ENCODE data around the gene KCNK7. TPM values are rescaled to one million over a fixed set of nuclear protein-coding genes. Genes with fewer than 3 reads are reported as not detected.

Gene KCNK7
- polyA plus RNA-seq, 1 of the 3 experiments (the other 2 are of a cell fraction) = 0.58 TPM

DNA sequence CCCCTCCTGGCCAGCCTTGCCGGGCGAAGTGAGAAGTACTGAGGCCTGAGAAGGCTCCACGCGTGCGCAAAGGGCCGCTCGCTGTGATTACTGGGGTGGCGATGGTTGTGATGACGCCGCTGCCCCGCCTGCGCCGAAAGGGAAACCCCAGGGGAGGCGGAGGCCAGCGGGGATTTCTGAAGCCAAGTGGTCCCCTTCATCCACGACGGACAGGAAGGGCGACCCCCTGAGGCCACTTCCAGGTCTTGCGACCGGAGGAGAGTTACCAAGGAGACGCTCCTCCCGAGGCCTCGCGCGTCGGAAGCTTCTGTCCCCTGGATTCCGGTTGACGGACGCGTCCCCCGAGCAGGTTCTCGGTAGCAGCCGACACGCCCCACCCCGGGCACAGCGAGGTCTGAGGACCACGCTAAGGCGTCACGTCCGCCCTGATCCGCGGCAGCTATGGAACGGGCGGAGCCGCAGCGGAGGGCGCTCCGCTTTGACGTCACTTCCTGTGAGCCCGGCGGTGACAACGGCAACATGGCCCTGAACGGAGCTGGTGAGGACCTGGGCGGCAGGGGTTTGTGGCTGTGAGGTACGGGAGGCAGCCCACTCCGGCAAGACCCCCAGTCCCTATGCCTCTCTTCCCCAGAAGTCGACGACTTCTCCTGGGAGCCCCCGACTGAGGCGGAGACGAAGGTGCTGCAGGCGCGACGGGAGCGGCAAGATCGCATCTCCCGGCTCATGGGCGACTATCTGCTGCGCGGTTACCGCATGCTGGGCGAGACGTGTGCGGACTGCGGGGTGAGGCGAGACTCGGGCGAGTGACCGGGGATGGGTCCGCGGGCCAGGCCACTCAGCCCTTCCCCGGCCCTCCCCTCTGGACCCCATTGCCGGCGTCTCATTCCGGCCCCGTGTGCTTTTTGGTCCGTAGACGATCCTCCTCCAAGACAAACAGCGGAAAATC is 25.4 kb downstream of the KCNK7 start, which contains the start of gene ZNRD2 (continued):
- TF ChIP-seq NFIC (IDR thresholded peaks at IDR 0.05; ENCODE audit: borderline replicate concordance) (peak; percentile 31; the same call in 1 of the 2 replicates), EZH2phosphoT487 (IDR thresholded peaks at IDR 0.05; ENCODE audit: borderline replicate concordance, low read depth) (no peak), RFX5 (IDR thresholded peaks at IDR 0.05; ENCODE audit: low read length) (no peak), FOXJ3 (CRISPR knock-in tag; IDR thresholded peaks at IDR 0.05) (no peak), JUND (IDR thresholded peaks at IDR 0.05) (no peak), SMC3 (IDR thresholded peaks at IDR 0.05; ENCODE audit: low read depth, low read length) (peak; percentile 58), SIN3A (IDR thresholded peaks at IDR 0.05; ENCODE audit: borderline replicate concordance, low read depth, low read length) (peak; percentile 81; the same call in 1 of the 2 replicates)
- TF ChIP-seq, protein P1, sequence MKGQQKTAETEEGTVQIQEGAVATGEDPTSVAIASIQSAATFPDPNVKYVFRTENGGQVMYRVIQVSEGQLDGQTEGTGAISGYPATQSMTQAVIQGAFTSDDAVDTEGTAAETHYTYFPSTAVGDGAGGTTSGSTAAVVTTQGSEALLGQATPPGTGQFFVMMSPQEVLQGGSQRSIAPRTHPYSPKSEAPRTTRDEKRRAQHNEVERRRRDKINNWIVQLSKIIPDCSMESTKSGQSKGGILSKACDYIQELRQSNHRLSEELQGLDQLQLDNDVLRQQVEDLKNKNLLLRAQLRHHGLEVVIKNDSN (IDR thresholded peaks at IDR 0.05; ENCODE audit: borderline replicate concordance, low read depth) = no peak
- TF ChIP-seq, protein P2, sequence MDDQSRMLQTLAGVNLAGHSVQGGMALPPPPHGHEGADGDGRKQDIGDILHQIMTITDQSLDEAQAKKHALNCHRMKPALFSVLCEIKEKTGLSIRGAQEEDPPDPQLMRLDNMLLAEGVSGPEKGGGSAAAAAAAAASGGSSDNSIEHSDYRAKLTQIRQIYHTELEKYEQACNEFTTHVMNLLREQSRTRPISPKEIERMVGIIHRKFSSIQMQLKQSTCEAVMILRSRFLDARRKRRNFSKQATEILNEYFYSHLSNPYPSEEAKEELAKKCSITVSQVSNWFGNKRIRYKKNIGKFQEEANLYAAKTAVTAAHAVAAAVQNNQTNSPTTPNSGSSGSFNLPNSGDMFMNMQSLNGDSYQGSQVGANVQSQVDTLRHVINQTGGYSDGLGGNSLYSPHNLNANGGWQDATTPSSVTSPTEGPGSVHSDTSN (IDR thresholded peaks at IDR 0.05) = peak; percentile 76
- TF ChIP-seq, protein P3, sequence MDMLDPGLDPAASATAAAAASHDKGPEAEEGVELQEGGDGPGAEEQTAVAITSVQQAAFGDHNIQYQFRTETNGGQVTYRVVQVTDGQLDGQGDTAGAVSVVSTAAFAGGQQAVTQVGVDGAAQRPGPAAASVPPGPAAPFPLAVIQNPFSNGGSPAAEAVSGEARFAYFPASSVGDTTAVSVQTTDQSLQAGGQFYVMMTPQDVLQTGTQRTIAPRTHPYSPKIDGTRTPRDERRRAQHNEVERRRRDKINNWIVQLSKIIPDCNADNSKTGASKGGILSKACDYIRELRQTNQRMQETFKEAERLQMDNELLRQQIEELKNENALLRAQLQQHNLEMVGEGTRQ (IDR thresholded peaks at IDR 0.05; ENCODE audit: borderline replicate concordance, low read depth, low read length) = no peak

DNA sequence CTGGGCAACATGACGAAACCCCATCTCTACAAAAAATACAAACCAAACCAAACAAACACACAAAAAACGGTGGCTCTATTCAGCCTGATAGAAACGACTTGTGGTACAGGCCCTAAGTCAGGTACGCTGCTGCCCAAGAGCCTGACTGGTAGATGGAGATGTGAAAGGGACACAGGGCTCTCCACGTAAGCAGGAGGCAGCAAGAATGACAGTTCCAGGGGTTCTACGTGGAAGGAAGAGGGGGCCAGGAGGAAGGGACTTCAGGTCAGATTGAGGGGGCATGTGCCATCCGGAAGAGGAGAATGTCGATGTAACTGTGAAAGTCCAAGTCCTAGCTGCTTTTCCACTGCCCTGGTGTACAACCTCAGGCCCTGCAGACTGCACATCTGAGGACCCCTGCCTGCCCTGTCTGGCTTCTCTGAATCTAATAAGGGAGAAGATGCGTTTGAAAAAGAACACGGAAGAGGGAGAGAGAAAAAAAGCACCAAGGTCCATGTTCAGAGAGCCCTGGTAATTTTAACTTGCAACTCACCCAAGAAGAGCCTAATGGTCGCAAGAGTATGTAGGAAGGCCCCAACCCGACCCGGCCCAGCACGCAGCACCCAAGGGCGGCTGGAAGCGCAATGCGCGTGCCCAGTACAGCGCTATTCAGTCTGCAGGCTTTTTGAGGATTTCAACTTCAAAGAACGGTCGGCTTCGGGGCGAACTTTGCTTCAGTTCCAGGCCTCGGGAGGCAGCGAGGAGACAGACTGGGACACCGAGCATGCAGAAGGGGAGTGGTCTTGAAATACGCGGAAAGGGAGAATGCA is 26.2 kb downstream of the KCNK7 start:
- Histone ChIP-seq H3K4me2 (peak overlapping the region; percentile 95), H3K9me2 (no peaks in the 10 kb centered on the region), H2AFZ (ENCODE audit: low read depth) (peak overlapping the region; percentile 69; the same call in 1 of the 2 replicates), H3F3A (replicated peaks; ENCODE audit: insufficient read depth) (peaks cover 34% of the 10 kb centered on the region), H3K4me3 (ENCODE audit: low read depth in 2 of 2, low read length in 1 of 2) (peak overlapping the region; percentile 76 to 99), H3K27ac (ENCODE audit: low read depth in 2 of 2, low read length in 1 of 2) (peak overlapping the region; percentile 81 to 97), H3K9me3 (no peaks in the 10 kb centered on the region), H3K9ac (peak overlapping the region; percentile 74), H4K20me1 (ENCODE audit: insufficient read depth) (peaks cover 11% of the 10 kb centered on the region), H3K4me1 (ENCODE audit: control insufficient read depth in 1 of 2, insufficient read depth in 2 of 2, low read depth in 1 of 2, low read length in 1 of 2) (peaks cover 34 to 41% of the 10 kb centered on the region in 2 experiments; a peak in 3 of 4 replicates), H3K79me2 (ENCODE audit: insufficient read depth) (peaks cover 61% of the 10 kb centered on the region), H3K36me3 (replicated peaks in 1 of 2; ENCODE audit: control insufficient read depth in 1 of 2, insufficient read depth in 2 of 2, low read length in 1 of 2) (peaks cover 3 to 4% of the 10 kb centered on the region in 2 experiments), H3K27me3 (ENCODE audit: insufficient read depth) (no peaks in the 10 kb centered on the region)
- CTCF ChIA-PET = interaction anchor here (0.5 to 13.6 kb wide), 12 partner anchors 9 to 45 kb away, joined by 3 to 295 read pairs (median 4); partner anchors contain the start of genes KCNK7 and LTBP3
- TF ChIP-seq TAF1 (IDR thresholded peaks at IDR 0.05; ENCODE audit: borderline replicate concordance, low read depth, low read length) = peak; percentile 60; the same call in 1 of the 2 replicates
- no peak for TF ChIP-seq GABPA (IDR thresholded peaks at IDR 0.05; ENCODE audit: low read depth)
- 0 out of 2 replicates have a peak, but pooled peaks have one; percentile 63 for TF ChIP-seq POLR2AphosphoS5 (IDR thresholded peaks at IDR 0.05; ENCODE audit: low read depth, low read length)
- no peak for DNase-seq
- WGBS (ENCODE audit: low lambda C conversion rate) = 3% methylated on average over 28 of the region's 28 CpGs
- POLR2A ChIA-PET = interaction anchor here (0.9 to 1.7 kb wide), 7 partner anchors 10 to 145 kb away, joined by 3 to 12 read pairs (median 4); partner anchors contain the start of gene MALAT1

Measured in SK-N-SH (cell line).